Measurements from ENCODE around the gene AKR1C8. TPM values are rescaled to one million over a fixed set of nuclear protein-coding genes. Genes with fewer than 3 reads are reported as not detected.

AKR1C8 gene
- total and polyA plus RNA-seq, 7 donors, result not detected

- WGBS, 2 donors, result 32 to 60% methylated on average over 3 of the region's 3 CpGs
- H3K36me3 ChIP-seq, result no peaks in the 10 kb centered on the region
- intact Hi-C loops (cut with DNase I), result no loop called here
These were observed 76.1 kb downstream of the AKR1C8 start for GRCh38 chr10:5108658-5109416.

GRCh38 chr10:5107860-5108526 is 77.0 kb downstream of the AKR1C8 start:
- intact Hi-C loops (cut with DNase I), result no loop called here
- DNase-seq, result no peak
- H3K4me3 ChIP-seq, result no peak overlapping the region
- WGBS, 2 donors, result 66 to 88% methylated on average over 8 of the region's 8 CpGs
- H3K36me3 ChIP-seq, result no peaks in the 10 kb centered on the region
- H3K27me3 ChIP-seq, result no peaks in the 10 kb centered on the region
- H3K27ac ChIP-seq, result no peak overlapping the region
- H3K4me1 ChIP-seq, result no peaks in the 10 kb centered on the region
- TF ChIP-seq EP300 (IDR thresholded peaks at IDR 0.05), result no peak
- TF ChIP-seq CTCF (IDR thresholded peaks at IDR 0.05), result no peak
- no peak for TF ChIP-seq POLR2A (IDR thresholded peaks at IDR 0.05)
- TF ChIP-seq POLR2AphosphoS5 (IDR thresholded peaks at IDR 0.05), result no peak
- H3K9me3 ChIP-seq, result no peaks in the 10 kb centered on the region

More at GRCh38 chr10:5108658-5109416, 76.1 kb downstream of the AKR1C8 start:
- H3K4me3 ChIP-seq, result no peak overlapping the region
- H3K9me3 ChIP-seq, result no peaks in the 10 kb centered on the region
- no peak overlapping the region for H3K27ac ChIP-seq
- H3K27me3 ChIP-seq, result no peaks in the 10 kb centered on the region
- TF ChIP-seq POLR2A (IDR thresholded peaks at IDR 0.05) (no peak), CTCF (IDR thresholded peaks at IDR 0.05) (no peak), POLR2AphosphoS5 (IDR thresholded peaks at IDR 0.05) (no peak), EP300 (IDR thresholded peaks at IDR 0.05) (no peak)
- H3K4me1 ChIP-seq, result no peaks in the 10 kb centered on the region
- DNase-seq, result no peak

- Histone ChIP-seq H3K27ac (no peak overlapping the region), H3K36me3 (no peaks in the 10 kb centered on the region), H3K4me3 (no peak overlapping the region), H3K4me1 (no peaks in the 10 kb centered on the region), H3K27me3 (no peaks in the 10 kb centered on the region), H3K9me3 (no peaks in the 10 kb centered on the region)
- intact Hi-C loops (cut with DNase I), result no loop called here
- DNase-seq, result no peak
- TF ChIP-seq POLR2AphosphoS5 (IDR thresholded peaks at IDR 0.05), result no peak
- TF ChIP-seq EP300 (IDR thresholded peaks at IDR 0.05), result no peak
- no peak for TF ChIP-seq CTCF (IDR thresholded peaks at IDR 0.05)
- TF ChIP-seq POLR2A (IDR thresholded peaks at IDR 0.05), result no peak
- 76 to 92% methylated on average over 1 of the region's 1 CpG for WGBS, 2 donors
These were observed 78.4 kb downstream of the AKR1C8 start for GRCh38 chr10:5106553-5106952.

GRCh38 chr10:5105626-5106025 is 79.3 kb downstream of the AKR1C8 start:
- TF ChIP-seq POLR2AphosphoS5 (IDR thresholded peaks at IDR 0.05) (no peak), EP300 (IDR thresholded peaks at IDR 0.05) (no peak), CTCF (IDR thresholded peaks at IDR 0.05) (no peak), POLR2A (IDR thresholded peaks at IDR 0.05) (no peak)
- no peak for DNase-seq
- Histone ChIP-seq H3K27me3 (no peaks in the 10 kb centered on the region), H3K4me1 (no peaks in the 10 kb centered on the region), H3K4me3 (no peak overlapping the region), H3K9me3 (no peaks in the 10 kb centered on the region), H3K36me3 (no peaks in the 10 kb centered on the region), H3K27ac (no peak overlapping the region)
- intact Hi-C loops (cut with DNase I), result no loop called here
- WGBS, 2 donors, result 96% methylated on average over 1 of the region's 1 CpG

Other genes with a start within 250 kb of the AKR1C8 start
- gene AKR1C1, start 221.7 kb downstream of the AKR1C8 start, total RNA-seq, result 10 to 100 TPM; 14.6 to 36.7 (median 26.1) TPM
- 10 to 100 TPM in 2 of 3 donors, 1 to 10 TPM in 1; 6.0 to 27.6 (median 22.5) TPM for gene AKR1C1, start 221.7 kb downstream of the AKR1C8 start, polyA plus RNA-seq
- 10 to 100 TPM in 1 of 4 donors, 1 to 10 TPM in 3; 3.5 to 13.0 (median 6.8) TPM for gene AKR1C2, start 181.3 kb downstream of the AKR1C8 start, total RNA-seq
- 100 to 1,000 TPM in 1 of 3 donors, 10 to 100 TPM in 2; 40.0 to 101 (median 52.3) TPM for gene AKR1C2, start 181.3 kb downstream of the AKR1C8 start, polyA plus RNA-seq
- 10 to 100 TPM in 2 of 4 donors, 1 to 10 TPM in 2; 6.1 to 30.5 (median 12.0) TPM for gene AKR1C3, start 90.7 kb downstream of the AKR1C8 start, total RNA-seq
- gene AKR1C3, start 90.7 kb downstream of the AKR1C8 start, polyA plus RNA-seq, result 100 to 1,000 TPM; 222 to 365 (median 236) TPM
- not detected for gene AKR1C4, start 11.7 kb upstream of the AKR1C8 start, total RNA-seq
- not detected for gene AKR1C4, start 11.7 kb upstream of the AKR1C8 start, polyA plus RNA-seq
- 1 to 10 TPM in 1 of 4 donors, not detected in 3; 3.9 TPM for gene UCN3, start 179.8 kb upstream of the AKR1C8 start, total RNA-seq
- gene UCN3, start 179.8 kb upstream of the AKR1C8 start, polyA plus RNA-seq, result 1 to 10 TPM in 1 of 3 donors, not detected in 2; 3.9 TPM
- not detected for gene TUBAL3, start 219.7 kb upstream of the AKR1C8 start, total RNA-seq
- 10 to 100 TPM; 15.3 to 52.2 (median 40.8) TPM for gene TUBAL3, start 219.7 kb upstream of the AKR1C8 start, polyA plus RNA-seq
- 100 to 1,000 TPM; 108 to 209 (median 167) TPM for gene NET1, start 227.4 kb upstream of the AKR1C8 start, total RNA-seq
- gene NET1, start 227.4 kb upstream of the AKR1C8 start, polyA plus RNA-seq, result 100 to 1,000 TPM in 2 of 3 donors, 10 to 100 TPM in 1; 75.3 to 333 (median 245) TPM